A204.1 (cell line): Measurements from ENCODE around the gene KLF5.

Experiments
- FAIRE-seq: peaks from 2 replicates; lab custom pipeline; 2012; peaks lifted over from hg19 to GRCh38; lab: Jason Lieb, UNC

Gene KLF5

GRCh38 chr13:73059460-73060250 lies 850 bp downstream of the KLF5 start:
- no peak for FAIRE-seq

GRCh38 chr13:73060251-73061160 lies 1.7 kb downstream of the KLF5 start:
- no peak for FAIRE-seq

- FAIRE-seq = no peak
Observed at GRCh38 chr13:73061473-73061872, 2.7 kb downstream of the KLF5 start.

- no peak for FAIRE-seq
Observed at GRCh38 chr13:73061876-73062275, 3.1 kb downstream of the KLF5 start.

- no peak for FAIRE-seq
Observed at GRCh38 chr13:73062468-73062867, 3.7 kb downstream of the KLF5 start.

- no peak for FAIRE-seq
Observed at GRCh38 chr13:73063166-73063565, 4.4 kb downstream of the KLF5 start.

- no peak for FAIRE-seq
Observed at GRCh38 chr13:73065036-73065435, 6.2 kb downstream of the KLF5 start.

GRCh38 chr13:73065665-73066340 lies 7.0 kb downstream of the KLF5 start:
- FAIRE-seq = no peak

GRCh38 chr13:73069206-73069805 lies 10.5 kb downstream of the KLF5 start:
- FAIRE-seq = no peak

- no peak for FAIRE-seq
Observed at GRCh38 chr13:73070451-73071098, 11.8 kb downstream of the KLF5 start.

- FAIRE-seq = no peak
Observed at GRCh38 chr13:73072239-73072900, 13.6 kb downstream of the KLF5 start.

- no peak for FAIRE-seq
Observed at GRCh38 chr13:73073050-73073449, 14.2 kb downstream of the KLF5 start.

- no peak for FAIRE-seq
Observed at GRCh38 chr13:73074014-73074413, 15.2 kb downstream of the KLF5 start.

GRCh38 chr13:73074926-73075325 lies 16.1 kb downstream of the KLF5 start:
- no peak for FAIRE-seq

- no peak for FAIRE-seq
Observed at GRCh38 chr13:73075546-73075945, 16.7 kb downstream of the KLF5 start.

- FAIRE-seq = no peak
Observed at GRCh38 chr13:73075954-73076353, 17.1 kb downstream of the KLF5 start.

- FAIRE-seq = no peak
Observed at GRCh38 chr13:73077865-73078264, 19.1 kb downstream of the KLF5 start.

- FAIRE-seq = no peak
Observed at GRCh38 chr13:73079359-73079758, 20.6 kb downstream of the KLF5 start.

- no peak for FAIRE-seq
Observed at GRCh38 chr13:73081256-73081915, 22.6 kb downstream of the KLF5 start.

GRCh38 chr13:73082471-73082870 lies 23.7 kb downstream of the KLF5 start:
- no peak for FAIRE-seq

GRCh38 chr13:73082895-73083294 lies 24.1 kb downstream of the KLF5 start:
- no peak for FAIRE-seq
